ENCODE results near the gene TANGO2. TPM values are rescaled to one million over a fixed set of nuclear protein-coding genes. Genes with fewer than 3 reads are reported as not detected.

The TANGO2 gene
- total RNA-seq, 1 donor = 43.8 TPM

GRCh38 chr22:20012741-20013331 lies 8.1 kb upstream of the TANGO2 start:
- TF ChIP-seq CTCF (IDR thresholded peaks at IDR 0.05; ENCODE audit: extremely low read depth, low read depth, low read length) = no peak
- Histone ChIP-seq H3K4me2 (ENCODE audit: insufficient read depth, low read length) (no peak overlapping the region), H3K27ac (ENCODE audit: low read depth, low read length) (no peak overlapping the region), H4K20me1 (ENCODE audit: insufficient read depth, low read length) (no peaks in the 10 kb centered on the region), H3K4me1 (ENCODE audit: insufficient read depth, low read length) (peaks cover 4% of the 10 kb centered on the region), H3K27me3 (ENCODE audit: insufficient read depth, low read length) (peaks cover 16% of the 10 kb centered on the region), H3K36me3 (ENCODE audit: insufficient read depth, low read length) (no peaks in the 10 kb centered on the region), H3K9me3 (ENCODE audit: low read depth, low read length) (no peaks in the 10 kb centered on the region), H2AFZ (ENCODE audit: low read length) (peak overlapping the region; percentile 15), H3K79me2 (ENCODE audit: insufficient read depth, low read length) (no peaks in the 10 kb centered on the region), H3K4me3 (ENCODE audit: insufficient read depth, low read length) (no peak overlapping the region)
- peak; percentile 87 for DNase-seq (ENCODE audit: insufficient read length, low spot score, missing footprints)

GRCh38 chr22:20013382-20013871 lies 7.5 kb upstream of the TANGO2 start:
- Histone ChIP-seq H2AFZ (ENCODE audit: low read length) (peak overlapping the region; percentile 15), H3K4me2 (ENCODE audit: insufficient read depth, low read length) (no peak overlapping the region), H3K36me3 (ENCODE audit: insufficient read depth, low read length) (no peaks in the 10 kb centered on the region), H3K27me3 (ENCODE audit: insufficient read depth, low read length) (peaks cover 21% of the 10 kb centered on the region), H3K27ac (ENCODE audit: low read depth, low read length) (no peak overlapping the region), H3K9me3 (ENCODE audit: low read depth, low read length) (no peaks in the 10 kb centered on the region), H4K20me1 (ENCODE audit: insufficient read depth, low read length) (no peaks in the 10 kb centered on the region), H3K4me1 (ENCODE audit: insufficient read depth, low read length) (peaks cover 4% of the 10 kb centered on the region), H3K4me3 (ENCODE audit: insufficient read depth, low read length) (no peak overlapping the region), H3K79me2 (ENCODE audit: insufficient read depth, low read length) (no peaks in the 10 kb centered on the region)
- peak; percentile 97 for DNase-seq (ENCODE audit: insufficient read length, low spot score, missing footprints)
- peak; percentile 79 for TF ChIP-seq CTCF (IDR thresholded peaks at IDR 0.05; ENCODE audit: extremely low read depth, low read depth, low read length)

- peaks cover 24% of the 10 kb centered on the region for H3K27me3 ChIP-seq (ENCODE audit: insufficient read depth, low read length)
- no peak overlapping the region for H3K4me3 ChIP-seq (ENCODE audit: insufficient read depth, low read length)
- TF ChIP-seq CTCF (IDR thresholded peaks at IDR 0.05; ENCODE audit: extremely low read depth, low read depth, low read length) = no peak
- H3K4me2 ChIP-seq (ENCODE audit: insufficient read depth, low read length) = no peak overlapping the region
- no peaks in the 10 kb centered on the region for H4K20me1 ChIP-seq (ENCODE audit: insufficient read depth, low read length)
- DNase-seq (ENCODE audit: insufficient read length, low spot score, missing footprints) = peak; percentile 77
- no peaks in the 10 kb centered on the region for H3K9me3 ChIP-seq (ENCODE audit: low read depth, low read length)
- H3K36me3 ChIP-seq (ENCODE audit: insufficient read depth, low read length) = no peaks in the 10 kb centered on the region
- peaks cover 4% of the 10 kb centered on the region for H3K4me1 ChIP-seq (ENCODE audit: insufficient read depth, low read length)
- no peaks in the 10 kb centered on the region for H3K79me2 ChIP-seq (ENCODE audit: insufficient read depth, low read length)
- no peak overlapping the region for H3K27ac ChIP-seq (ENCODE audit: low read depth, low read length)
- H2AFZ ChIP-seq (ENCODE audit: low read length) = no peak overlapping the region
Observed at GRCh38 chr22:20014526-20015186, 6.3 kb upstream of the TANGO2 start.

- Histone ChIP-seq H3K27me3 (ENCODE audit: insufficient read depth, low read length) (peaks cover 24% of the 10 kb centered on the region), H3K4me1 (ENCODE audit: insufficient read depth, low read length) (peaks cover 4% of the 10 kb centered on the region), H4K20me1 (ENCODE audit: insufficient read depth, low read length) (no peaks in the 10 kb centered on the region), H3K4me3 (ENCODE audit: insufficient read depth, low read length) (no peak overlapping the region), H3K79me2 (ENCODE audit: insufficient read depth, low read length) (no peaks in the 10 kb centered on the region), H3K27ac (ENCODE audit: low read depth, low read length) (no peak overlapping the region), H2AFZ (ENCODE audit: low read length) (no peak overlapping the region), H3K9me3 (ENCODE audit: low read depth, low read length) (no peaks in the 10 kb centered on the region), H3K36me3 (ENCODE audit: insufficient read depth, low read length) (no peaks in the 10 kb centered on the region), H3K4me2 (ENCODE audit: insufficient read depth, low read length) (no peak overlapping the region)
- DNase-seq (ENCODE audit: insufficient read length, low spot score, missing footprints) = peak; percentile 73
- TF ChIP-seq CTCF (IDR thresholded peaks at IDR 0.05; ENCODE audit: extremely low read depth, low read depth, low read length) = no peak
Observed at GRCh38 chr22:20015187-20015625, 5.7 kb upstream of the TANGO2 start.

All from osteoblast (primary cell).